Panc1 (cell line): ENCODE results near the gene ITPR3. TPM values are rescaled to one million over a fixed set of nuclear protein-coding genes. Genes with fewer than 3 reads are reported as not detected.

Source experiments
- ATAC-seq: fragments of 200-7000 bp; cut with Tn5 transposase; 2 replicates; pipeline ENCODE4 v1.9.1; 2020; ENCODE audit warnings: mild to moderate bottlenecking, moderate library complexity
- BruUV-seq: library from RNA; stranded (reverse); fragments of 400-500 nt; replicated peaks from 2 replicates; lab custom pipeline; 2021; lab: Mats Ljungman, UMichigan
- CTCF ChIA-PET: fragments of 300-600 bp; sonication (Branson Sonifier 250); formaldehyde crosslinking; loops from one replicate; lab custom pipeline; 2022; ENCODE audit warnings: antibody characterized with exemption; lab: Charles Lee
- POLR2A ChIA-PET: fragments of 300-600 bp; sonication (Branson Sonifier 250); formaldehyde crosslinking; loops from one replicate; lab custom pipeline; 2022; ENCODE audit warnings: antibody characterized with exemption; lab: Charles Lee
- DNase-seq: peaks from one replicate; pipeline ENCODE4 v3.0.0-alpha.2; 2010; ENCODE audit warnings: low read depth, low spot score
- H3K27ac ChIP-seq: 2 replicates; pipeline ENCODE4 v1.5.1; 2011; ENCODE audit warnings: mild to moderate bottlenecking, low read length, inconsistent platforms
- H3K27me3 ChIP-seq: fragments of 200-500 bp; sonication (Bioruptor generic); 2 replicates; pipeline ENCODE4 v1.6.0; 2014; ENCODE audit warnings: low read length, inconsistent platforms; ENCODE audit not compliant: control insufficient read depth, insufficient read depth
- H3K36me3 ChIP-seq: fragments of 200-500 bp; sonication (Bioruptor generic); 2 replicates; pipeline ENCODE4 v1.5.1; 2014; ENCODE audit warnings: inconsistent platforms, mild to moderate bottlenecking, low read length, moderate library complexity; ENCODE audit not compliant: control insufficient read depth, insufficient read depth
- H3K4me1 ChIP-seq: 2 replicates; pipeline ENCODE4 v1.5.1; 2011; ENCODE audit warnings: inconsistent platforms, mild to moderate bottlenecking, low read length, moderate library complexity; ENCODE audit not compliant: control insufficient read depth, insufficient read depth
- H3K4me3 ChIP-seq, 2 experiments: 2 replicates each; pipeline ENCODE4 v1.5.1; 2011 to 2012; ENCODE audit warnings: low read depth in 2 of 2, low read length in 2 of 2, mild to moderate bottlenecking in 2 of 2, inconsistent platforms in 1 of 2, moderate library complexity in 1 of 2
- H3K9me3 ChIP-seq: fragments of 200-500 bp; sonication (Bioruptor generic); 2 replicates; pipeline ENCODE4 v1.5.1; 2014; ENCODE audit warnings: low read depth, mild to moderate bottlenecking, inconsistent platforms, low read length, moderate library complexity; ENCODE audit not compliant: control insufficient read depth, insufficient read depth
- POLR2AphosphoS5 ChIP-seq: IDR thresholded peaks from 2 replicates; pipeline ENCODE4 v1.6.1; 2012; ENCODE audit warnings: mild to moderate bottlenecking, low read depth, low read length, moderate library complexity
- SIN3A ChIP-seq: IDR thresholded peaks from 2 replicates; pipeline ENCODE4 v1.6.1; 2012; ENCODE audit warnings: low read depth, mild to moderate bottlenecking, low read length, moderate library complexity, borderline replicate concordance; ENCODE audit not compliant: insufficient read depth
- TCF7L2 ChIP-seq: IDR thresholded peaks from 2 replicates; pipeline ENCODE4 v1.6.1; 2011; ENCODE audit warnings: mild to moderate bottlenecking, low read depth, low read length, inconsistent platforms
- in situ Hi-C: cut with HindIII; loops from 2 replicates; pipeline ENCODE4 v1.10.0; 2016; ENCODE audit warnings: low sequenced_read_pairs, low pct_unique_long_range_greater_than_20kb
- intact Hi-C: fragments of 100-400 bp; cut with micrococcal nuclease; formaldehyde crosslinking; loops from one replicate; pipeline ENCODE4 v1.10.0; 2022; ENCODE audit not compliant: unreplicated experiment
- total RNA-seq: library from RNA; stranded (reverse); gene quantifications from one replicate; pipeline ENCODE4 v1.2.1, GENCODE V29; 2021; ENCODE audit not compliant: unreplicated experiment
- TF ChIP-seq, protein P1 (sequence below), 2 experiments: IDR thresholded peaks; 2 replicates each; pipeline ENCODE4 v1.6.1; 2011 to 2012; ENCODE audit warnings: low read depth in 2 of 2, control low read depth in 1 of 2, low read length in 1 of 2, mild to moderate bottlenecking in 1 of 2, moderate library complexity in 1 of 2; ENCODE audit not compliant: insufficient read depth in 1 of 2
- TF ChIP-seq, protein P2 (sequence below): fragments of 450-650 bp; IDR thresholded peaks from 2 replicates; pipeline ENCODE4 v1.5.1; 2017; ENCODE audit warnings: mild to moderate bottlenecking

Gene ITPR3
- total RNA-seq, 1 experiment from 2014 or later, result 65.8 TPM

DNA sequence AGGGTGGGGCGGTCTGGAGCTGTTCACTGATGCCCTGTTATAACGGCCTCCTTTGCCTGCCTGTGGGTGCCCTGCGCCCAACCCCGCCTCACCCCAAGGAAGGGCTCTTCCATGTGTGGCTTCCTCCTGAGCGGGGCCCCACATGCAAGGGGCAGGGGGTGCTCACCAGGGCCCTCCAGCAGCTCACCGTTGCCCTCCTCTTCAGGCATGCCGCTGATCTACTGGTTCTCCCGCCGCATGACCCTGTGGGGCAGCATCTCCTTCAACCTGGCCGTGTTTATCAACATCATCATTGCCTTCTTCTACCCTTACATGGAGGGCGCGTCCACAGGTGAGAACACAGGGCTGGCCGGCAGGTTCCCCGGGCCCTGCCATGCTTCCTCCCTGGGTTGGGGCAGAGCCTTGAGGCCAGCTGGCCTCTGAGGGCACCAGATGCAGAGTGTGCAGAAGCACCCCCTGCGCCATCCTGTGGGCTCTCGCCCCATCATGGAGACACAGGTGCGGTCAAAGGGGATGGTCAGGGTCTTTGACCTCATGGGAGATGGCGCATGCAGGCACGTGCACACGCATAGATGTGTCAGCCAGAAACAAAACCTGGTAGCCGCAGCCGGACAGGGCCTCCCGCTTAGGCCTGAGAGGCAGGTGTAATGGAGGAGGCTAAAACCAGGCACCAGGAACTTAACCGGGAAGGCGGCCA is 67.5 kb downstream of the ITPR3 start:
- intact Hi-C loops (no loop called here), in situ Hi-C loops (no loop called here)
- BruUV-seq, result no TSS peak
- TF ChIP-seq, protein P1, sequence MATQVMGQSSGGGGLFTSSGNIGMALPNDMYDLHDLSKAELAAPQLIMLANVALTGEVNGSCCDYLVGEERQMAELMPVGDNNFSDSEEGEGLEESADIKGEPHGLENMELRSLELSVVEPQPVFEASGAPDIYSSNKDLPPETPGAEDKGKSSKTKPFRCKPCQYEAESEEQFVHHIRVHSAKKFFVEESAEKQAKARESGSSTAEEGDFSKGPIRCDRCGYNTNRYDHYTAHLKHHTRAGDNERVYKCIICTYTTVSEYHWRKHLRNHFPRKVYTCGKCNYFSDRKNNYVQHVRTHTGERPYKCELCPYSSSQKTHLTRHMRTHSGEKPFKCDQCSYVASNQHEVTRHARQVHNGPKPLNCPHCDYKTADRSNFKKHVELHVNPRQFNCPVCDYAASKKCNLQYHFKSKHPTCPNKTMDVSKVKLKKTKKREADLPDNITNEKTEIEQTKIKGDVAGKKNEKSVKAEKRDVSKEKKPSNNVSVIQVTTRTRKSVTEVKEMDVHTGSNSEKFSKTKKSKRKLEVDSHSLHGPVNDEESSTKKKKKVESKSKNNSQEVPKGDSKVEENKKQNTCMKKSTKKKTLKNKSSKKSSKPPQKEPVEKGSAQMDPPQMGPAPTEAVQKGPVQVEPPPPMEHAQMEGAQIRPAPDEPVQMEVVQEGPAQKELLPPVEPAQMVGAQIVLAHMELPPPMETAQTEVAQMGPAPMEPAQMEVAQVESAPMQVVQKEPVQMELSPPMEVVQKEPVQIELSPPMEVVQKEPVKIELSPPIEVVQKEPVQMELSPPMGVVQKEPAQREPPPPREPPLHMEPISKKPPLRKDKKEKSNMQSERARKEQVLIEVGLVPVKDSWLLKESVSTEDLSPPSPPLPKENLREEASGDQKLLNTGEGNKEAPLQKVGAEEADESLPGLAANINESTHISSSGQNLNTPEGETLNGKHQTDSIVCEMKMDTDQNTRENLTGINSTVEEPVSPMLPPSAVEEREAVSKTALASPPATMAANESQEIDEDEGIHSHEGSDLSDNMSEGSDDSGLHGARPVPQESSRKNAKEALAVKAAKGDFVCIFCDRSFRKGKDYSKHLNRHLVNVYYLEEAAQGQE (IDR thresholded peaks at IDR 0.05; ENCODE audit: insufficient read depth in 1 of 2, low read depth in 2 of 2, low read length in 1 of 2), result no peak
- TF ChIP-seq POLR2AphosphoS5 (no peak), SIN3A (no peak), TCF7L2 (no peak)
- TF ChIP-seq, protein P2, sequence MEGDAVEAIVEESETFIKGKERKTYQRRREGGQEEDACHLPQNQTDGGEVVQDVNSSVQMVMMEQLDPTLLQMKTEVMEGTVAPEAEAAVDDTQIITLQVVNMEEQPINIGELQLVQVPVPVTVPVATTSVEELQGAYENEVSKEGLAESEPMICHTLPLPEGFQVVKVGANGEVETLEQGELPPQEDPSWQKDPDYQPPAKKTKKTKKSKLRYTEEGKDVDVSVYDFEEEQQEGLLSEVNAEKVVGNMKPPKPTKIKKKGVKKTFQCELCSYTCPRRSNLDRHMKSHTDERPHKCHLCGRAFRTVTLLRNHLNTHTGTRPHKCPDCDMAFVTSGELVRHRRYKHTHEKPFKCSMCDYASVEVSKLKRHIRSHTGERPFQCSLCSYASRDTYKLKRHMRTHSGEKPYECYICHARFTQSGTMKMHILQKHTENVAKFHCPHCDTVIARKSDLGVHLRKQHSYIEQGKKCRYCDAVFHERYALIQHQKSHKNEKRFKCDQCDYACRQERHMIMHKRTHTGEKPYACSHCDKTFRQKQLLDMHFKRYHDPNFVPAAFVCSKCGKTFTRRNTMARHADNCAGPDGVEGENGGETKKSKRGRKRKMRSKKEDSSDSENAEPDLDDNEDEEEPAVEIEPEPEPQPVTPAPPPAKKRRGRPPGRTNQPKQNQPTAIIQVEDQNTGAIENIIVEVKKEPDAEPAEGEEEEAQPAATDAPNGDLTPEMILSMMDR, result no peak
- Histone ChIP-seq H3K27me3 (no peaks in the 10 kb centered on the region), H3K4me1 (peaks cover 12% of the 10 kb centered on the region), H3K9me3 (no peaks in the 10 kb centered on the region), H3K4me3 (no peak overlapping the region), H3K36me3 (0 out of 2 replicates have a peak, but pooled peaks cover 2% of the 10 kb centered on the region), H3K27ac (no peak overlapping the region)
- no peak for ATAC-seq
- no peak for DNase-seq
- POLR2A ChIA-PET, result no interaction called here
- CTCF ChIA-PET, result no interaction called here

DNA sequence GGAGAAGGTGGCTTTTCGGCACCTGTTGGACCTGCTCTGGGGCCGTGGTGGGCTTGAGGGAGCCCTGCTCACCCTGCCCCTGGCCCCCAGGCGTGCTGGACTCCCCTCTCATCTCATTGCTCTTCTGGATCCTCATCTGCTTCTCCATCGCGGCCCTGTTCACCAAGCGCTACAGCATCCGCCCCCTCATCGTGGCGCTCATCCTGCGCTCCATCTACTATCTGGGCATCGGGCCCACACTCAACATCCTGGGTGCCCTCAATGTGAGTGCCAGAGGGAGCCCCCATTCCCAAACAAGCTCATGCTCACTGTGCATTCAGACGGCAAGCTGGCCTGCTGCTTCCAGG is 68.0 kb downstream of the ITPR3 start:
- peaks cover 16% of the 10 kb centered on the region for H3K4me1 ChIP-seq
- ChIA-PET POLR2A (no interaction called here), CTCF (no interaction called here)
- no peak for ATAC-seq
- in situ Hi-C loops, result no loop called here
- no peak for DNase-seq
- BruUV-seq, result no TSS peak
- no peak overlapping the region for H3K27ac ChIP-seq
- intact Hi-C loops, result no loop called here
- 0 out of 2 replicates have a peak, but pooled peaks cover 2% of the 10 kb centered on the region for H3K36me3 ChIP-seq
- H3K4me3 ChIP-seq, result no peak overlapping the region
- TF ChIP-seq, protein P1 (IDR thresholded peaks at IDR 0.05; ENCODE audit: insufficient read depth in 1 of 2, low read depth in 2 of 2, low read length in 1 of 2), result no peak
- TF ChIP-seq, protein P2, result no peak
- TF ChIP-seq TCF7L2 (no peak), POLR2AphosphoS5 (no peak), SIN3A (no peak)
- no peaks in the 10 kb centered on the region for H3K27me3 ChIP-seq
- no peaks in the 10 kb centered on the region for H3K9me3 ChIP-seq
